Measurements from ENCODE around the gene CHID1.

Gene CHID1

GRCh38 chr11:855330-855674 is 55.3 kb downstream of the CHID1 start:
- Histone ChIP-seq H3K4me2 (ENCODE audit: low read depth, low read length, poor library complexity, severe bottlenecking) (no peak overlapping the region), H3K4me3 (ENCODE audit: insufficient read depth, low read length, poor library complexity, severe bottlenecking) (no peak overlapping the region), H3K9ac (ENCODE audit: low read length) (no peak overlapping the region), H3K36me3 (ENCODE audit: low read length) (no peaks in the 10 kb centered on the region), H3K9me3 (ENCODE audit: insufficient read depth, low read length) (no peaks in the 10 kb centered on the region), H3K79me2 (ENCODE audit: insufficient read depth, low read length) (no peaks in the 10 kb centered on the region), H3F3A (ENCODE audit: insufficient read depth) (no peaks in the 10 kb centered on the region), H3K27ac (ENCODE audit: low read depth, low read length) (no peak overlapping the region), H2AFZ (ENCODE audit: low read depth, low read length, severe bottlenecking) (no peak overlapping the region), H3K9me2 (replicated peaks; ENCODE audit: insufficient read depth, low read length) (no peaks in the 10 kb centered on the region), H4K20me1 (ENCODE audit: low read depth, low read length) (no peaks in the 10 kb centered on the region), H3K27me3 (ENCODE audit: low read length) (no peaks in the 10 kb centered on the region)
- TF ChIP-seq CTCF (IDR thresholded peaks at IDR 0.05; ENCODE audit: insufficient read depth, low read length, poor library complexity, severe bottlenecking): no peak
- no peak for TF ChIP-seq EZH2phosphoT487 (conservative IDR thresholded peaks at IDR 0.05; ENCODE audit: low read length)

GRCh38 chr11:854601-855329 is 55.8 kb downstream of the CHID1 start:
- Histone ChIP-seq H3K4me3 (ENCODE audit: insufficient read depth, low read length, poor library complexity, severe bottlenecking) (no peak overlapping the region), H3K27me3 (ENCODE audit: low read length) (no peaks in the 10 kb centered on the region), H3K27ac (ENCODE audit: low read depth, low read length) (no peak overlapping the region), H3K9me2 (replicated peaks; ENCODE audit: insufficient read depth, low read length) (no peaks in the 10 kb centered on the region), H3K9me3 (ENCODE audit: insufficient read depth, low read length) (no peaks in the 10 kb centered on the region), H3K36me3 (ENCODE audit: low read length) (no peaks in the 10 kb centered on the region), H4K20me1 (ENCODE audit: low read depth, low read length) (no peaks in the 10 kb centered on the region), H3F3A (ENCODE audit: insufficient read depth) (no peaks in the 10 kb centered on the region), H3K9ac (ENCODE audit: low read length) (no peak overlapping the region), H3K4me2 (ENCODE audit: low read depth, low read length, poor library complexity, severe bottlenecking) (no peak overlapping the region), H2AFZ (ENCODE audit: low read depth, low read length, severe bottlenecking) (no peak overlapping the region), H3K79me2 (ENCODE audit: insufficient read depth, low read length) (no peaks in the 10 kb centered on the region)
- TF ChIP-seq EZH2phosphoT487 (conservative IDR thresholded peaks at IDR 0.05; ENCODE audit: low read length) (no peak), CTCF (IDR thresholded peaks at IDR 0.05; ENCODE audit: insufficient read depth, low read length, poor library complexity, severe bottlenecking) (no peak)

- Histone ChIP-seq H2AFZ (ENCODE audit: low read depth, low read length, severe bottlenecking) (no peak overlapping the region), H4K20me1 (ENCODE audit: low read depth, low read length) (no peaks in the 10 kb centered on the region), H3K9ac (ENCODE audit: low read length) (no peak overlapping the region), H3K79me2 (ENCODE audit: insufficient read depth, low read length) (no peaks in the 10 kb centered on the region), H3K4me3 (ENCODE audit: insufficient read depth, low read length, poor library complexity, severe bottlenecking) (no peak overlapping the region), H3K27ac (ENCODE audit: low read depth, low read length) (no peak overlapping the region), H3K36me3 (ENCODE audit: low read length) (no peaks in the 10 kb centered on the region), H3F3A (ENCODE audit: insufficient read depth) (no peaks in the 10 kb centered on the region), H3K4me2 (ENCODE audit: low read depth, low read length, poor library complexity, severe bottlenecking) (no peak overlapping the region), H3K9me3 (ENCODE audit: insufficient read depth, low read length) (no peaks in the 10 kb centered on the region), H3K9me2 (replicated peaks; ENCODE audit: insufficient read depth, low read length) (no peaks in the 10 kb centered on the region), H3K27me3 (ENCODE audit: low read length) (no peaks in the 10 kb centered on the region)
- TF ChIP-seq EZH2phosphoT487 (conservative IDR thresholded peaks at IDR 0.05; ENCODE audit: low read length): no peak
- TF ChIP-seq CTCF (IDR thresholded peaks at IDR 0.05; ENCODE audit: insufficient read depth, low read length, poor library complexity, severe bottlenecking): no peak
These were observed 56.7 kb downstream of the CHID1 start for GRCh38 chr11:853682-854448.
